IMR-90 (cell line): ENCODE data around the gene TMUB2. TPM values are rescaled to one million over a fixed set of nuclear protein-coding genes. Genes with fewer than 3 reads are reported as not detected.
A peak's percentile ranks its signal among the peaks of the same experiment; 100 is the strongest.

Source experiments
- ATAC-seq: fragments of 200-7000 bp; cut with Tn5 transposase; 2 replicates; pipeline ENCODE4 v1.9.1; 2020; ENCODE audit warnings: low read depth, mild to moderate bottlenecking, moderate library complexity
- BruUV-seq: library from RNA; stranded (reverse); fragments of 400-500 nt; replicated peaks from 2 replicates; lab custom pipeline; 2021; lab: Mats Ljungman, UMichigan
- CTCF ChIA-PET: fragments of 300-600 bp; formaldehyde crosslinking; extraction: SDS; loops from one replicate; lab custom pipeline; 2021; ENCODE audit warnings: antibody characterized with exemption; lab: Yijun Ruan, JAX
- POLR2A ChIA-PET: fragments of 300-600 bp; sonication (Branson Sonifier 250); formaldehyde crosslinking; loops from one replicate; lab custom pipeline; 2022; ENCODE audit warnings: antibody characterized with exemption; ENCODE audit not compliant: unreplicated experiment; lab: Charles Lee
- DNase-seq: peaks from one replicate; pipeline ENCODE4 v3.0.0; 2013
- H2AFZ ChIP-seq: replicated peaks from 2 replicates; pipeline ENCODE3; 2013; ENCODE audit warnings: low read length, mild to moderate bottlenecking; ENCODE audit not compliant: poor library complexity
- H2AK5ac ChIP-seq: 2 replicates; pipeline ENCODE4 v1.6.1; 2013; ENCODE audit warnings: low read depth, low read length, inconsistent platforms
- H2AK9ac ChIP-seq: replicated peaks from 2 replicates; pipeline ENCODE3; 2013; ENCODE audit warnings: mild to moderate bottlenecking, low read depth, low read length, moderate library complexity; ENCODE audit not compliant: poor library complexity
- H2BK120ac ChIP-seq: 2 replicates; pipeline ENCODE4 v1.6.1; 2013; ENCODE audit warnings: low read depth, low read length, inconsistent platforms
- H2BK15ac ChIP-seq: 3 replicates; pipeline ENCODE4 v1.6.1; 2013; ENCODE audit warnings: low read depth, low read length, inconsistent platforms
- H2BK20ac ChIP-seq: 2 replicates; pipeline ENCODE4 v1.6.1; 2013; ENCODE audit warnings: low read depth, mild to moderate bottlenecking, inconsistent platforms, low read length, moderate library complexity
- H2BK5ac ChIP-seq: 2 replicates; pipeline ENCODE4 v1.6.1; 2013; ENCODE audit warnings: mild to moderate bottlenecking, low read depth, low read length, inconsistent platforms; ENCODE audit not compliant: poor library complexity, severe bottlenecking
- H3K14ac ChIP-seq: replicated peaks from 2 replicates; pipeline ENCODE4 v1.6.1; 2013; ENCODE audit warnings: low read depth, low read length, inconsistent platforms
- H3K18ac ChIP-seq: 2 replicates; pipeline ENCODE4 v1.6.1; 2013; ENCODE audit warnings: low read depth, low read length, control low read depth
- H3K23ac ChIP-seq: 2 replicates; pipeline ENCODE4 v1.6.1; 2013; ENCODE audit warnings: low read depth, low read length, inconsistent platforms
- H3K27ac ChIP-seq: 2 replicates; pipeline ENCODE4 v1.5.1; 2013; ENCODE audit warnings: mild to moderate bottlenecking, control low read depth, low read length; ENCODE audit not compliant: insufficient read depth
- H3K27me3 ChIP-seq: 2 replicates; pipeline ENCODE4 v1.6.1; 2013; ENCODE audit warnings: low read length; ENCODE audit not compliant: control insufficient read depth, insufficient read depth
- H3K36me3 ChIP-seq: 2 replicates; pipeline ENCODE4 v1.6.1; 2013; ENCODE audit warnings: low read length, mixed read lengths; ENCODE audit not compliant: control insufficient read depth, insufficient read depth
- H3K4ac ChIP-seq: 2 replicates; pipeline ENCODE4 v1.6.1; 2013; ENCODE audit warnings: low read depth, low read length, inconsistent platforms
- H3K4me1 ChIP-seq: 2 replicates; pipeline ENCODE4 v1.6.1; 2013; ENCODE audit warnings: low read length, mixed read lengths; ENCODE audit not compliant: control insufficient read depth, insufficient read depth
- H3K4me2 ChIP-seq: 2 replicates; pipeline ENCODE4 v1.6.1; 2013; ENCODE audit warnings: low read depth, mild to moderate bottlenecking, control low read depth, low read length, moderate library complexity
- H3K4me3 ChIP-seq: 2 replicates; pipeline ENCODE4 v1.5.1; 2013; ENCODE audit warnings: low read depth, mild to moderate bottlenecking, control low read depth, low read length, moderate library complexity; ENCODE audit not compliant: insufficient read depth
- H3K56ac ChIP-seq: 2 replicates; pipeline ENCODE4 v1.6.1; 2013; ENCODE audit warnings: low read length, inconsistent platforms; ENCODE audit not compliant: insufficient read depth; ENCODE audit errors: extremely low read depth
- H3K79me1 ChIP-seq, 2 experiments: 2 replicates each; pipeline ENCODE4 v1.6.1; 2013; ENCODE audit warnings: low read length in 2 of 2, inconsistent platforms in 1 of 2, low read depth in 1 of 2
- H3K9ac ChIP-seq: 2 replicates; pipeline ENCODE4 v1.6.1; 2013; ENCODE audit warnings: low read depth, low read length, control low read depth
- H3K9me1 ChIP-seq: 2 replicates; pipeline ENCODE4 v1.6.1; 2013; ENCODE audit warnings: low read length, inconsistent platforms; ENCODE audit not compliant: insufficient read depth
- H3K9me3 ChIP-seq: 2 replicates; pipeline ENCODE4 v1.6.1; 2013; ENCODE audit warnings: low read length; ENCODE audit not compliant: control insufficient read depth, insufficient read depth
- H4K20me1 ChIP-seq: 2 replicates; pipeline ENCODE4 v1.6.1; 2013; ENCODE audit warnings: low read length, inconsistent platforms; ENCODE audit not compliant: insufficient read depth
- H4K5ac ChIP-seq: 2 replicates; pipeline ENCODE4 v1.6.1; 2013; ENCODE audit warnings: mild to moderate bottlenecking, low read depth, low read length, control low read depth
- H4K8ac ChIP-seq, 2 experiments: 2 replicates each; pipeline ENCODE4 v1.6.1; 2013; ENCODE audit warnings: low read depth in 2 of 2, low read length in 2 of 2, control low read depth in 1 of 2, inconsistent platforms in 1 of 2
- H4K91ac ChIP-seq: 2 replicates; pipeline ENCODE4 v1.6.1; 2013; ENCODE audit warnings: low read depth, low read length, inconsistent platforms; ENCODE audit not compliant: insufficient read depth
- BHLHE40 ChIP-seq: fragments of 150-350 bp; IDR thresholded peaks from 2 replicates; pipeline ENCODE4 v1.6.1; 2016; ENCODE audit warnings: mild to moderate bottlenecking, low read depth, low read length
- CEBPB ChIP-seq: IDR thresholded peaks from 2 replicates; pipeline ENCODE4 v1.6.1; 2012; ENCODE audit warnings: low read depth, low read length, improper control_type of control experiment
- CHD1 ChIP-seq: IDR thresholded peaks from 2 replicates; pipeline ENCODE4 v1.6.1; 2012; ENCODE audit warnings: low read depth, low read length, improper control_type of control experiment
- FOS ChIP-seq: fragments of 150-350 bp; IDR thresholded peaks from 2 replicates; pipeline ENCODE4 v1.6.1; 2016; ENCODE audit warnings: low read depth, low read length
- MAFK ChIP-seq: IDR thresholded peaks from 2 replicates; pipeline ENCODE4 v1.6.1; 2012; ENCODE audit warnings: low read depth, low read length, improper control_type of control experiment
- MAZ ChIP-seq: IDR thresholded peaks from 2 replicates; pipeline ENCODE4 v1.6.1; 2012; ENCODE audit warnings: low read depth, mild to moderate bottlenecking, low read length, improper control_type of control experiment, moderate library complexity, borderline replicate concordance
- MXI1 ChIP-seq: IDR thresholded peaks from 2 replicates; pipeline ENCODE4 v1.6.1; 2012; ENCODE audit warnings: low read depth, mild to moderate bottlenecking, low read length, moderate library complexity, borderline replicate concordance
- NFE2L2 ChIP-seq: fragments of 150-350 bp; IDR thresholded peaks from 2 replicates; pipeline ENCODE4 v1.6.1; 2016; ENCODE audit warnings: low read depth, mild to moderate bottlenecking, low read length
- POLR2A ChIP-seq: IDR thresholded peaks from 2 replicates; pipeline ENCODE4 v1.6.1; 2012; ENCODE audit warnings: mild to moderate bottlenecking, low read depth, low read length
- RAD21 ChIP-seq: IDR thresholded peaks from 2 replicates; pipeline ENCODE4 v1.6.1; 2012; ENCODE audit warnings: low read length, improper control_type of control experiment
- RCOR1 ChIP-seq: IDR thresholded peaks from 2 replicates; pipeline ENCODE4 v1.6.1; 2012; ENCODE audit warnings: mild to moderate bottlenecking, low read length, improper control_type of control experiment; ENCODE audit not compliant: insufficient replicate concordance
- RFX5 ChIP-seq: IDR thresholded peaks from 2 replicates; pipeline ENCODE4 v1.8.0; 2012; ENCODE audit warnings: low read depth, mild to moderate bottlenecking, low read length, moderate library complexity
- SMC3 ChIP-seq: fragments of 150-350 bp; IDR thresholded peaks from 2 replicates; pipeline ENCODE4 v1.6.1; 2016; ENCODE audit warnings: low read depth, mild to moderate bottlenecking, antibody characterized with exemption, low read length, moderate library complexity
- WGBS, 2 experiments: methylation state at CpG; one replicate each; pipeline versions ENCODE4 v1.1.5 to v1.1.7; 2013; ENCODE audit warnings: missing lambda C conversion rate in 2 of 2; ENCODE audit not compliant: insufficient read length in 1 of 2; ENCODE audit errors: extremely low coverage in 2 of 2; 5-methylcytosine and 5-hydroxymethylcytosine counted together
- dilution Hi-C: fragments of 300-500 bp; cut with HindIII; formaldehyde crosslinking; loops from one replicate; pipeline ENCODE4 v1.14.3; 2018; ENCODE audit warnings: low sequenced_read_pairs; ENCODE audit not compliant: unreplicated experiment
- in situ Hi-C: fragments of 300-500 bp; cut with MboI; formaldehyde crosslinking; loops from 3 replicates; pipeline ENCODE4 v1.14.3; 2019; ENCODE audit warnings: low sequenced_read_pairs, inconsistent platforms, mixed read lengths
- intact Hi-C: fragments of 100-400 bp; cut with micrococcal nuclease; formaldehyde crosslinking; loops from 2 replicates; pipeline ENCODE4 v1.10.0; 2022
- polyA plus RNA-seq, 3 experiments: library from polyadenylated mRNA; depleted of rRNA; stranded (reverse); fragments of >200 nt; gene quantifications; 2 replicates each; pipeline ENCODE4 v1.2.3, GENCODE V29; 2012; ENCODE audit warnings: low replicate concordance in 1 of 3
- total RNA-seq: library from RNA; depleted of rRNA; stranded (reverse); fragments of >200 nt; gene quantifications from 2 replicates; pipeline ENCODE4 v1.2.3, GENCODE V29; 2012
- TF ChIP-seq, protein P1 (sequence below): conservative IDR thresholded peaks from 2 replicates; pipeline ENCODE4 v1.5.1; 2012; ENCODE audit warnings: mild to moderate bottlenecking, low read depth, low read length, improper control_type of control experiment
- TF ChIP-seq, protein P2 (sequence below): fragments of 150-350 bp; IDR thresholded peaks from 2 replicates; pipeline ENCODE4 v1.6.1; 2016; ENCODE audit warnings: low read depth, mild to moderate bottlenecking, low read length, moderate library complexity, borderline replicate concordance
- TF ChIP-seq, protein P3 (sequence below): fragments of 150-350 bp; IDR thresholded peaks from 2 replicates; pipeline ENCODE4 v1.6.1; 2017; ENCODE audit warnings: mild to moderate bottlenecking, antibody characterized with exemption, low read length, low read depth

The TMUB2 gene
- total and polyA plus RNA-seq, 2 of the 4 experiments (the other 2 are of a cell fraction) = 16.5 to 42.5 TPM

DNA sequence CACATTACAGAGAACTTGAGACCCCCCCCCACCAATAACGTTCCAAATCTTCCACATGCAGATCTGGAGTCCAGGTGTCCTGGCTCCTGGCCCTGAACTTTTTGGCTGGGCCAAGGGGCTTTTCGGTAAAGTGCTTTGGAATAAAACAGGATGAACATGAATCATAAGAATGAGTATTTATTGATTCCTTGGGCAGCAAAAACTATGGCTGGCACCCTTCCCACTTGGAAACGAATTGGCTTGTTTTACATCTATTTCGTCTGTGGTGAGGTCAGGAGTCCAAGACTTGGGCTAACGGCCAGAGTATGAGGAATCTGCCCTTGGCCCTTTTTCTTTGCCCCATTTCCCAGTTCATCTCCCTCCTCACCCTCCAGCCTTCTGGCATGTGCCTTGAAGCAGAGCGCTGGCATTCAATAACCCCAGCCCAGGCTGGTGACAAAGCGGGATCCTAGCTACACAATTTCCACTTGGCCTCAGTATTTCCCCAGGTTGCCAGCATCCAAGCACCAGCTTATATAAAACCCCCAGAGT, 36.8 kb downstream of the TMUB2 start:
- Histone ChIP-seq H3K4me1 (peaks cover 9% of the 10 kb centered on the region), H3K9me3 (no peaks in the 10 kb centered on the region), H3K14ac (no peak overlapping the region), H3K9ac (no peak overlapping the region), H3K4me2 (no peak overlapping the region), H3K56ac (no peak overlapping the region), H3K36me3 (no peaks in the 10 kb centered on the region), H2AK9ac (no peak overlapping the region), H3K27ac (no peak overlapping the region), H3K4ac (no peak overlapping the region), H2BK5ac (no peak overlapping the region), H2AFZ (no peak overlapping the region), H3K23ac (peak overlapping the region; percentile 60; the same call in 1 of the 2 replicates), H4K20me1 (no peaks in the 10 kb centered on the region; the same call in none of the 2 replicates), H3K9me1 (no peaks in the 10 kb centered on the region; the same call in 1 of the 2 replicates), H2BK120ac (no peak overlapping the region), H3K18ac (no peak overlapping the region), H4K5ac (no peak overlapping the region), H3K27me3 (peaks cover 4% of the 10 kb centered on the region; the same call in 1 of the 2 replicates), H3K79me1 (peaks cover 0 to 23% of the 10 kb centered on the region in 2 experiments; a peak in 2 of 4 replicates), H2AK5ac (no peak overlapping the region), H2BK15ac (no peak overlapping the region), H2BK20ac (no peak overlapping the region), H4K8ac (no peak overlapping the region), H4K91ac (no peak overlapping the region), H3K4me3 (no peak overlapping the region)
- in situ Hi-C loops = loop anchor here (5.0 to 25.0 kb wide), 3 partner anchors 104 to 414 kb away; partner anchors contain the start of gene GPATCH8
- ChIA-PET CTCF (no interaction called here), POLR2A (interaction anchor here (0.5 kb wide), 1 partner anchor 589 kb away, joined by 3 read pairs; no protein-coding TSS in a partner anchor)
- intact Hi-C loops = loop anchor here (5.0 kb wide), 2 partner anchors 84 to 414 kb away; partner anchors contain the start of gene RUNDC3A
- BruUV-seq = TSS peak; percentile 28
- dilution Hi-C loops = no loop called here
- WGBS, 2 experiments = 0% methylated on average over 1 of the region's 7 CpGs; no CpG with 5 or more reads in 1 of the 2 experiments
- TF ChIP-seq POLR2A (no peak), MXI1 (no peak), BHLHE40 (no peak), RAD21 (no peak), RCOR1 (no peak), FOS (no peak), NFE2L2 (no peak), CHD1 (no peak), MAZ (no peak), CEBPB (no peak), RFX5 (no peak), MAFK (no peak), SMC3 (no peak)
- TF ChIP-seq, protein P1, sequence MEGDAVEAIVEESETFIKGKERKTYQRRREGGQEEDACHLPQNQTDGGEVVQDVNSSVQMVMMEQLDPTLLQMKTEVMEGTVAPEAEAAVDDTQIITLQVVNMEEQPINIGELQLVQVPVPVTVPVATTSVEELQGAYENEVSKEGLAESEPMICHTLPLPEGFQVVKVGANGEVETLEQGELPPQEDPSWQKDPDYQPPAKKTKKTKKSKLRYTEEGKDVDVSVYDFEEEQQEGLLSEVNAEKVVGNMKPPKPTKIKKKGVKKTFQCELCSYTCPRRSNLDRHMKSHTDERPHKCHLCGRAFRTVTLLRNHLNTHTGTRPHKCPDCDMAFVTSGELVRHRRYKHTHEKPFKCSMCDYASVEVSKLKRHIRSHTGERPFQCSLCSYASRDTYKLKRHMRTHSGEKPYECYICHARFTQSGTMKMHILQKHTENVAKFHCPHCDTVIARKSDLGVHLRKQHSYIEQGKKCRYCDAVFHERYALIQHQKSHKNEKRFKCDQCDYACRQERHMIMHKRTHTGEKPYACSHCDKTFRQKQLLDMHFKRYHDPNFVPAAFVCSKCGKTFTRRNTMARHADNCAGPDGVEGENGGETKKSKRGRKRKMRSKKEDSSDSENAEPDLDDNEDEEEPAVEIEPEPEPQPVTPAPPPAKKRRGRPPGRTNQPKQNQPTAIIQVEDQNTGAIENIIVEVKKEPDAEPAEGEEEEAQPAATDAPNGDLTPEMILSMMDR = no peak
- TF ChIP-seq, protein P2, sequence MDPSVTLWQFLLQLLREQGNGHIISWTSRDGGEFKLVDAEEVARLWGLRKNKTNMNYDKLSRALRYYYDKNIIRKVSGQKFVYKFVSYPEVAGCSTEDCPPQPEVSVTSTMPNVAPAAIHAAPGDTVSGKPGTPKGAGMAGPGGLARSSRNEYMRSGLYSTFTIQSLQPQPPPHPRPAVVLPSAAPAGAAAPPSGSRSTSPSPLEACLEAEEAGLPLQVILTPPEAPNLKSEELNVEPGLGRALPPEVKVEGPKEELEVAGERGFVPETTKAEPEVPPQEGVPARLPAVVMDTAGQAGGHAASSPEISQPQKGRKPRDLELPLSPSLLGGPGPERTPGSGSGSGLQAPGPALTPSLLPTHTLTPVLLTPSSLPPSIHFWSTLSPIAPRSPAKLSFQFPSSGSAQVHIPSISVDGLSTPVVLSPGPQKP = no peak
- TF ChIP-seq, protein P3, sequence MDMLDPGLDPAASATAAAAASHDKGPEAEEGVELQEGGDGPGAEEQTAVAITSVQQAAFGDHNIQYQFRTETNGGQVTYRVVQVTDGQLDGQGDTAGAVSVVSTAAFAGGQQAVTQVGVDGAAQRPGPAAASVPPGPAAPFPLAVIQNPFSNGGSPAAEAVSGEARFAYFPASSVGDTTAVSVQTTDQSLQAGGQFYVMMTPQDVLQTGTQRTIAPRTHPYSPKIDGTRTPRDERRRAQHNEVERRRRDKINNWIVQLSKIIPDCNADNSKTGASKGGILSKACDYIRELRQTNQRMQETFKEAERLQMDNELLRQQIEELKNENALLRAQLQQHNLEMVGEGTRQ = no peak
- DNase-seq (peak; percentile 65), ATAC-seq (no peak)
